Measurements from ENCODE around the gene EXOC3L2. TPM values are rescaled to one million over a fixed set of nuclear protein-coding genes. Genes with fewer than 3 reads are reported as not detected.
A peak's percentile ranks its signal among the peaks of the same experiment; 100 is the strongest.

EXOC3L2 gene
- total and polyA plus RNA-seq, 7 donors, result 0.14 to 1.7 (median 0.51) TPM; not detected in 3

DNA sequence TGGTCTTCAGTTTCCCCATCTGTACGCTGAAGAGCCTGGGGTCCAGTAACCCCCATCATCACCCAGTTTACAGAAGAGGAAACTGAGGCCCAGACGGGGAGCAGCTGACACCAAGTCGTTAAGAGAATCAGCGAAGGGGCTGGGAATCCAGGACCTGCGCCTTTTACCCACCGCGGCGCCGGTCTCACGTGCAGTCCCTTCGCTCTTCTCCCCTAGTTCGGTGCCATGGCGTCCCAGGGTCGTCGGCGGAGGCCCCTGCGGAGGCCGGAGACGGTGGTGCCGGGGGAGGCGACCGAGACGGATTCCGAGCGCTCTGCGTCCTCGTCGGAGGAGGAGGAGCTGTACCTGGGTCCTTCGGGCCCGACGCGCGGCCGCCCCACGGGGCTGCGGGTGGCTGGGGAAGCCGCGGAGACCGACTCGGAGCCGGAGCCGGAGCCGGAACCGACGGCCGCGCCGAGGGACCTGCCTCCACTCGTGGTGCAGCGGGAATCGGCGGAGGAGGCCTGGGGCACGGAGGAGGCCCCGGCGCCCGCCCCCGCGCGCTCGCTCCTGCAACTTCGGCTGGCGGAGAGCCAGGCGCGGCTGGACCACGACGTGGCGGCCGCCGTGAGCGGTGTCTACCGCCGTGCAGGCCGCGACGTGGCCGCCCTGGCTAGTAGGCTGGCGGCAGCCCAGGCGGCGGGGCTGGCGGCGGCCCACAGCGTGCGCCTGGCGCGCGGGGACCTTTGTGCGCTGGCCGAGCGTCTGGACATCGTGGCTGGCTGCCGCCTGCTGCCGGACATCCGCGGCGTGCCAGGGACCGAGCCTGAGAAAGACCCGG lies 65.9 kb downstream of the EXOC3L2 start:
- 1 to 3% methylated on average over 97 of the region's 97 CpGs for WGBS, 2 donors

DNA sequence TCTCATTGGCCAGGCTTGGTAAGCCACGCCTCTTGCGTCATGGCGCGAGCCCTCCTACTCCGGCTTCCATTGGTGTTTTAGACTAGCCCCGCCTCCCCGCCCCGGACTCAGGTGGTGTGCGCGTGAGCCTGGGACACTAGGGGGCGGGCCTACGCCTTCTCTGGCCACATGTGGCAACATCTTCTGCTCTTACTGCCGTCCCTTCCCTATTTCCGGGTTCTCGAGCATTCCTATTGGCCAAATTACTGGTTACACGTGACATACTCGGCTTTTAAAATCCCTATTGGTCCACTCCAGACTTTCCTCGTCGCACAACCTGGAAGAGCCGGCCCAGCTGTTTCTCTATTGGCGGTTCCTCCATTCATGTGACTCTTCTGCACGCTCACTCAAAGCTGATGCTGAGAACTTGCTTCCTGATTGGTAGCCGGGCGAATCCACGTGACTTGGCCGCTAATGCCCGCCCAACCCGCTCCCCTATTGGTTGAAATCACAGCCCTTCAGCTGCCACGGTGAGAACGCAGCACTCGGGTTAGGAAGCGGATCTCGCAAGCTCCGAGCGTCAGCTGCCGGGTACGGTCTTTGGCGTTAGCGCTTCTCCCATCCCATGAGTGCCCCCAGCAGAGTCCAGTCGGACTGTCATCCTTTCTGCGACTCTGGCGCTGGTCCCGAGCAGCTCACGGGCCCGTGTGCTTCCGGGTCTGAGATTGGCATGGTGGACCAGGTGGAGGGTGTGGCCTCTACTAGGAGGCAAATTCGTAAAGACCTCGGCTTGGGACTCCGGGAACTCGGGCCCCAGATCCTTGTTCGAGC lies 66.7 kb downstream of the EXOC3L2 start, which contains the start of gene BLOC1S3:
TSS of gene BLOC1S3 (plus strand) at position 523 of the 810 bp plus-strand sequence. CDS start 513 bp downstream, outside the sequence.
- intact Hi-C loops (cut with DNase I), result loop anchor here (2.0 to 5.0 kb wide), 3 partner anchors 72 to 161 kb away; partner anchors contain the start of genes MARK4 and PPP1R37
- WGBS, 2 donors, result 0% methylated on average over 51 of the region's 51 CpGs
- H3K9me3 ChIP-seq, result no peaks in the 10 kb centered on the region
- H3K4me3 ChIP-seq, result peak within 1 kb of the TSS; percentile 75 to 89 (median 86)
- TF ChIP-seq, protein P1, sequence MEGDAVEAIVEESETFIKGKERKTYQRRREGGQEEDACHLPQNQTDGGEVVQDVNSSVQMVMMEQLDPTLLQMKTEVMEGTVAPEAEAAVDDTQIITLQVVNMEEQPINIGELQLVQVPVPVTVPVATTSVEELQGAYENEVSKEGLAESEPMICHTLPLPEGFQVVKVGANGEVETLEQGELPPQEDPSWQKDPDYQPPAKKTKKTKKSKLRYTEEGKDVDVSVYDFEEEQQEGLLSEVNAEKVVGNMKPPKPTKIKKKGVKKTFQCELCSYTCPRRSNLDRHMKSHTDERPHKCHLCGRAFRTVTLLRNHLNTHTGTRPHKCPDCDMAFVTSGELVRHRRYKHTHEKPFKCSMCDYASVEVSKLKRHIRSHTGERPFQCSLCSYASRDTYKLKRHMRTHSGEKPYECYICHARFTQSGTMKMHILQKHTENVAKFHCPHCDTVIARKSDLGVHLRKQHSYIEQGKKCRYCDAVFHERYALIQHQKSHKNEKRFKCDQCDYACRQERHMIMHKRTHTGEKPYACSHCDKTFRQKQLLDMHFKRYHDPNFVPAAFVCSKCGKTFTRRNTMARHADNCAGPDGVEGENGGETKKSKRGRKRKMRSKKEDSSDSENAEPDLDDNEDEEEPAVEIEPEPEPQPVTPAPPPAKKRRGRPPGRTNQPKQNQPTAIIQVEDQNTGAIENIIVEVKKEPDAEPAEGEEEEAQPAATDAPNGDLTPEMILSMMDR (IDR thresholded peaks at IDR 0.05), result no peak
- TF ChIP-seq POLR2A (IDR thresholded peaks at IDR 0.05) (peak; percentile 82 to 83), EP300 (IDR thresholded peaks at IDR 0.05) (peak in 1 of 4 donors; percentile 70), POLR2AphosphoS5 (IDR thresholded peaks at IDR 0.05) (peak; percentile 91 to 96 (median 94))
- H3K27me3 ChIP-seq, result no peaks in the 10 kb centered on the region
- H3K27ac ChIP-seq, result peak within 1 kb of the TSS; percentile 94 to 98 (median 95)
- DNase-seq, result peak; percentile 100
- H3K36me3 ChIP-seq, result peaks cover 0 to 5% (median 0%) of the 10 kb centered on the region in 4 donors
- H3K4me1 ChIP-seq, result peaks cover 0 to 38% (median 30%) of the 10 kb centered on the region in 4 donors

More for the DNA sequence above, 65.9 kb downstream of the EXOC3L2 start:
- no peak for TF ChIP-seq EP300 (IDR thresholded peaks at IDR 0.05)
- TF ChIP-seq, protein P1 (IDR thresholded peaks at IDR 0.05), result no peak
- TF ChIP-seq POLR2AphosphoS5 (IDR thresholded peaks at IDR 0.05), result no peak
- TF ChIP-seq POLR2A (IDR thresholded peaks at IDR 0.05), result no peak
- Histone ChIP-seq H3K27ac (peak overlapping the region; percentile 82 to 93 (median 88)), H3K4me1 (peaks cover 0 to 38% (median 30%) of the 10 kb centered on the region in 4 donors), H3K9me3 (no peaks in the 10 kb centered on the region), H3K27me3 (no peaks in the 10 kb centered on the region), H3K4me3 (peak overlapping the region; percentile 68 to 89 (median 81)), H3K36me3 (peaks cover 0 to 5% (median 0%) of the 10 kb centered on the region in 4 donors)
- intact Hi-C loops (cut with DNase I), result loop anchor here (2.0 to 5.0 kb wide), 3 partner anchors 72 to 162 kb away; partner anchors contain the start of genes MARK4 and PPP1R37
- no peak for DNase-seq

DNA sequence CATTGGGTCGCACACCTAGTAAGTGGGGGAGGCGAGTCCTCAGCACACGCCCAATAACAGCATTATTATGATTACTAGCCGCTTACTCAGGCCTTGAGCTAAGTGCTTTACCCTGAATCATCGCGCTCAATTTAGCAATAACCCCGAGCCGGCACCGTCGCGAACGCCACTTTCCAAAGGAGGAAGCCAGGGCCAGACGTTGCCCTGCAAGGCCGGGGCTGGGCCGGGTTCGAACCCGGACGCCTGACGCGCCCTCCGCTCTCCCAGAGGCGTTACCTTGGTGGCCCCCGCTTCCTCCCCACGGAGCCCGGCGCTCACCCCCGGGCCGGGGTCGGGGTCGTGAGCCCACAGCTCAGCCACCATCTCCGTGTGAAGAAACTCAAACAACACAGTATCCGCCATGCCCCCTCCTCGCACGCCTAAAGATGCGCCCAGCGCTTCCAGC lies 67.4 kb downstream of the EXOC3L2 start, which contains the start of gene TRAPPC6A:
TSS of gene TRAPPC6A (minus strand) at position 421 of the 445 bp plus-strand sequence. CDS start at position 402, 19 bp downstream.
- H3K27ac ChIP-seq, result peak within 1 kb of the TSS; percentile 94 to 98 (median 95)
- peaks cover 0 to 5% (median 0%) of the 10 kb centered on the region in 4 donors for H3K36me3 ChIP-seq
- intact Hi-C loops (cut with DNase I), result loop anchor here (2.0 to 5.0 kb wide), 3 partner anchors 73 to 161 kb away; partner anchors contain the start of genes MARK4 and PPP1R37
- H3K4me3 ChIP-seq, result peak within 1 kb of the TSS; percentile 75 to 89 (median 86)
- H3K9me3 ChIP-seq, result no peaks in the 10 kb centered on the region
- no peaks in the 10 kb centered on the region for H3K27me3 ChIP-seq
- H3K4me1 ChIP-seq, result peaks cover 0 to 38% (median 30%) of the 10 kb centered on the region in 4 donors
- 0% methylated on average over 36 of the region's 36 CpGs for WGBS, 2 donors
- DNase-seq, result no peak
- TF ChIP-seq EP300 (IDR thresholded peaks at IDR 0.05), result no peak
- peak; percentile 55 to 59 for TF ChIP-seq POLR2A (IDR thresholded peaks at IDR 0.05)
- peak; percentile 86 to 93 (median 90) for TF ChIP-seq POLR2AphosphoS5 (IDR thresholded peaks at IDR 0.05)

DNA sequence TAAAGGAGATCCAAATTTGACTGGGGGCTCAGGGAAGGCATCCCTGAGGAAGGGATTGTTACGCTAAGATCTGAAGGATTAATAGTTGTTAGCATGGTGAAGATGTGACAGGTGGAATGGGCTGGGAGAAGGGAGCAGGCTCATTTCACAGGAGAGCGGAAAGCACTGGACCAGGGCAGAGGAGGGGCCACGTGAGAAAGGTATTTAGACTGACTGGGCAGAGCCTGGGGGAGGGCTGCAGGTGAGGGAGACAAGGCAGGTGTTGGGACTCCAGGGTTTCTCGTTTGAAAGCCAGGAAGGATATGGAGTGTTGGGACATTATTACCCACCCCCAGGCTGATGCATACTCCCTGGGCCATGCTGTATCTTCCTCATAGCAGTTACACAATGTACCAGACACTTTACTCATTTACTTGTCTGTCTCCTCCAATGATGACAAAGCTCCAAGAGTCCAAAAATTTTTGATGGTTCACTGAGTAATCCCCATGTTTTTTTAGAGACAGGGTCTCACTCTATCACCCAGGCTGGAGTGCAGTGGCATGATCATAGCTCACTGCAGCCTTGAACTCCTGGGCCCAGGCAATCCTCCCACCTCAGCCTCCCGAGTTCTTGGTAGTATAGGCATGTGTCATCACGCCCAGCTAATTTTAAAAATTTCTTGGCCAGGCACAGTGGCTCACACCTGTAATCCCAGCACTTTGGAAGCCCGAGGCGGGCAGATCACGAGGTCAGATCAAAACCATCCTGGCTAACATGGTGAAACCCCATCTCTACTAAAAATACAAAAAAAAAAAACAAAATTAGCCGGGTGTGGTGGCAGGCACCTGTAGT lies 69.5 kb downstream of the EXOC3L2 start:
- no peak overlapping the region for H3K4me3 ChIP-seq
- intact Hi-C loops (cut with DNase I), result loop anchor here (5.0 kb wide), 2 partner anchors 83 to 158 kb away; partner anchors contain the start of gene PPP1R37
- TF ChIP-seq, protein P1 (IDR thresholded peaks at IDR 0.05), result no peak
- TF ChIP-seq POLR2A (IDR thresholded peaks at IDR 0.05) (no peak), EP300 (IDR thresholded peaks at IDR 0.05) (no peak)
- H3K27me3 ChIP-seq, result no peaks in the 10 kb centered on the region
- 84 to 91% methylated on average over 10 of the region's 10 CpGs for WGBS, 2 donors
- H3K36me3 ChIP-seq, result no peaks in the 10 kb centered on the region
- peaks cover 0 to 28% (median 23%) of the 10 kb centered on the region in 4 donors for H3K4me1 ChIP-seq
- DNase-seq, result no peak
- no peaks in the 10 kb centered on the region for H3K9me3 ChIP-seq
- H3K27ac ChIP-seq, result no peak overlapping the region
